ENCODE measurements around the gene FOXJ1. TPM values are rescaled to one million over a fixed set of nuclear protein-coding genes. Genes with fewer than 3 reads are reported as not detected.

FOXJ1 gene
- total RNA-seq, 1 donor from 2014 or later, result not detected

DNA sequence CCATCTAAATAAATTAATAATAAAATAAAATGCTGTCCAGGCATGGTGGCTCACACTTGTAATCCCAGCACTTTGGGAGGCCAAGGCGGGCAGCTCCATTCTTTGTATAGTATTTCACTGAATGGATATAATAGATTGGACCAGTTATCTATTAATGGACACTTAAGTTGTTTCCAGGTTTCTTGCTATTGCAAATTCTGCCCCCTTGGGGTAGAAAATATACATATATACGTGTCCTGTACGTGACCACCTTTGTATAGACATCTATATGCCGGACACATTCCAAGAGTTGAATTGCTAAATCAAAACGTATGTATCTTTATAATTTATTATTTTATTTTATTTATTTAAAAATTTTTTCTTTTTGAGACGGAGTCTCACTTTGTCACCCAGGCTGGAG, 33.5 kb downstream of the FOXJ1 start:
- H3K36me3 ChIP-seq, result no peaks in the 10 kb centered on the region
- no peak overlapping the region for H3K4me3 ChIP-seq
- no peak overlapping the region for H3K27ac ChIP-seq
- H3K4me1 ChIP-seq, result peaks cover 0 to 2% of the 10 kb centered on the region in 2 donors
- no peaks in the 10 kb centered on the region for H3K27me3 ChIP-seq
- intact Hi-C loops (cut with DNase I), result no loop called here
- H3K9me3 ChIP-seq, result no peaks in the 10 kb centered on the region
- TF ChIP-seq, protein P1, sequence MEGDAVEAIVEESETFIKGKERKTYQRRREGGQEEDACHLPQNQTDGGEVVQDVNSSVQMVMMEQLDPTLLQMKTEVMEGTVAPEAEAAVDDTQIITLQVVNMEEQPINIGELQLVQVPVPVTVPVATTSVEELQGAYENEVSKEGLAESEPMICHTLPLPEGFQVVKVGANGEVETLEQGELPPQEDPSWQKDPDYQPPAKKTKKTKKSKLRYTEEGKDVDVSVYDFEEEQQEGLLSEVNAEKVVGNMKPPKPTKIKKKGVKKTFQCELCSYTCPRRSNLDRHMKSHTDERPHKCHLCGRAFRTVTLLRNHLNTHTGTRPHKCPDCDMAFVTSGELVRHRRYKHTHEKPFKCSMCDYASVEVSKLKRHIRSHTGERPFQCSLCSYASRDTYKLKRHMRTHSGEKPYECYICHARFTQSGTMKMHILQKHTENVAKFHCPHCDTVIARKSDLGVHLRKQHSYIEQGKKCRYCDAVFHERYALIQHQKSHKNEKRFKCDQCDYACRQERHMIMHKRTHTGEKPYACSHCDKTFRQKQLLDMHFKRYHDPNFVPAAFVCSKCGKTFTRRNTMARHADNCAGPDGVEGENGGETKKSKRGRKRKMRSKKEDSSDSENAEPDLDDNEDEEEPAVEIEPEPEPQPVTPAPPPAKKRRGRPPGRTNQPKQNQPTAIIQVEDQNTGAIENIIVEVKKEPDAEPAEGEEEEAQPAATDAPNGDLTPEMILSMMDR (IDR thresholded peaks at IDR 0.05), result no peak
- no peak for DNase-seq (ENCODE audit: low spot score in 2 of 2)

DNA sequence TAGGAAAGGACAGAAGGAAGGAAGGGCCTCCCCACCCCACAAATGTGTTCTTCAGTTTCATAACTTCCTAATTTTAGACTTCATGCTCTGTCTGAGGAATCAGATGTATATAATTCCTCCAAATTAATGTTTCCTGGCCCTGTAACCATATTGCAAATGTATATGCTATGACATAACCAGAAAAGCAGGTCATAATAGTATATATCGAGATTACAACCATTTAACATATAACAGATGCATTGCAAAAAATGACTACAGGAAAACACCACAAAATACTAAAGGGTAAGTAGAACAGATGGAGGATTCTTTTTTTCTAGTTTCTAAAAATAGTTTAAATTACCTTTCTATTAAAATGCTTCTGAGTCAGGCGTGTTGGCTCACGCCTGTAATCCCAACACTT, 34.3 kb downstream of the FOXJ1 start:
- no peak overlapping the region for H3K27ac ChIP-seq

DNA sequence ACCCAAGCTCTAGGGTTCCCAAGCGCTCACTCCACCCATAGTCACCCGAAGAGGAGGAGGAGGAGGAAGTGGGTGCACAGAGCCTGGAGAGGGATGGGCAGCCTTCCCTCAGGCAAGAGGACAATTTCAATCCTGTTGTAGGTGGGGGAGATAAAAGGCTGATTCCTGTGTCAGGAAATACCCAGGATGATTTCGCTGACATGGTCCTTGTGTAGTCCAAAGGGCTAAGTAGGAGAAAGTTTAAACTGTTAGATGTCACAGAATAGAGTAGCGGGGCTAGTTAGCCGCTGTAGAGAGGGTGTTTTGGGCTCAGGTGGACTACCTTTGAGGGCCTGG, 36.2 kb downstream of the FOXJ1 start:
- no peak overlapping the region for H3K27ac ChIP-seq
- TF ChIP-seq, protein P1 (IDR thresholded peaks at IDR 0.05), result no peak
- H3K4me1 ChIP-seq, result peaks cover 5 to 8% of the 10 kb centered on the region in 2 donors
- no peak overlapping the region for H3K4me3 ChIP-seq
- intact Hi-C loops (cut with DNase I), result no loop called here
- no peak for DNase-seq (ENCODE audit: low spot score in 2 of 2)
- no peaks in the 10 kb centered on the region for H3K27me3 ChIP-seq
- no peaks in the 10 kb centered on the region for H3K9me3 ChIP-seq
- peaks cover 9 to 19% of the 10 kb centered on the region in 2 donors for H3K36me3 ChIP-seq

More for the DNA sequence above, 34.3 kb downstream of the FOXJ1 start:
- H3K36me3 ChIP-seq, result peaks cover 0 to 2% of the 10 kb centered on the region in 2 donors
- H3K4me1 ChIP-seq, result peaks cover 5 to 8% of the 10 kb centered on the region in 2 donors
- intact Hi-C loops (cut with DNase I), result no loop called here
- TF ChIP-seq, protein P1 (IDR thresholded peaks at IDR 0.05), result no peak
- H3K4me3 ChIP-seq, result no peak overlapping the region
- no peak for DNase-seq (ENCODE audit: low spot score in 2 of 2)
- no peaks in the 10 kb centered on the region for H3K9me3 ChIP-seq
- no peaks in the 10 kb centered on the region for H3K27me3 ChIP-seq

DNA sequence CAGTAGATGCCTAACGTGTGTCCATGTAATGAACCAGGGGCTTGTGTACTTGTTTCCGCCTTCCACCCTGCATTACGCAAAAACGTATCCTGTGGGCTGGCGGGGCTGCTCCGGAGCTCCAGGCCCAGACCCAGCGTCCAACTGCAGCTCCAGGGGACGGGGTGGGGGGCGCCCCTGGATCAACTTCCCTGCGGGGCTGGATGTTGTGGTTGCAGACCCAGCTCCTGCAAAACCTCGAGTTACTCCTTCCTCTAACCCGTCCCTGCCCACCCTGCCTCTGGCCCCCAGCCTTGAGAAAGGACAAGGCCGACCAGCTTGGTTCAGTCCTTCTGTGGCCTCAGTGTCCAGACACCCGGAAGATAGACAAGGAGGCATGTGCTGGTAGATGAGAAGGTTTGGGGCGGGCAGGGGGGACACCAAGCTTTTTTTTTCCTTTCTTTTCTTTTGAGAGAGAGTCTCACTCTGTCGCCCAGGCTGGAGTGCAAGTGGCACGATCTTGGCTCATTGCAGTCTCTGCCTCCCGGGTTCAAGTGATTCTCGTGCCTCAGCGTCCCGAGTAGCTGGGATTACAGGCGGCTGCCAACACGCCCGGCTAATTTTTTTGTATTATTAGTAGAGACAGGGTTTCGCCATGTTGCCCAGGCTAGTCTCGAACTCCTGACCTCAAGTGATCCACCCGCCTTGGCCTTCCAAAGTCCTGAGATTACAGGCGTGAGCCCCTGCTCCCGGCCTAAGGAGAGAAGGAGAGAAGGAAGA, 36.7 kb downstream of the FOXJ1 start:
- TF ChIP-seq, protein P1 (IDR thresholded peaks at IDR 0.05), result no peak
- DNase-seq (ENCODE audit: low spot score in 2 of 2), result no peak
- peak overlapping the region; percentile 57 to 87 for H3K4me3 ChIP-seq
- peaks cover 5 to 8% of the 10 kb centered on the region in 2 donors for H3K4me1 ChIP-seq
- peaks cover 12 to 21% of the 10 kb centered on the region in 2 donors for H3K36me3 ChIP-seq
- no peaks in the 10 kb centered on the region for H3K27me3 ChIP-seq
- intact Hi-C loops (cut with DNase I), result no loop called here
- no peaks in the 10 kb centered on the region for H3K9me3 ChIP-seq
- H3K27ac ChIP-seq, result peak overlapping the region; percentile 76

DNA sequence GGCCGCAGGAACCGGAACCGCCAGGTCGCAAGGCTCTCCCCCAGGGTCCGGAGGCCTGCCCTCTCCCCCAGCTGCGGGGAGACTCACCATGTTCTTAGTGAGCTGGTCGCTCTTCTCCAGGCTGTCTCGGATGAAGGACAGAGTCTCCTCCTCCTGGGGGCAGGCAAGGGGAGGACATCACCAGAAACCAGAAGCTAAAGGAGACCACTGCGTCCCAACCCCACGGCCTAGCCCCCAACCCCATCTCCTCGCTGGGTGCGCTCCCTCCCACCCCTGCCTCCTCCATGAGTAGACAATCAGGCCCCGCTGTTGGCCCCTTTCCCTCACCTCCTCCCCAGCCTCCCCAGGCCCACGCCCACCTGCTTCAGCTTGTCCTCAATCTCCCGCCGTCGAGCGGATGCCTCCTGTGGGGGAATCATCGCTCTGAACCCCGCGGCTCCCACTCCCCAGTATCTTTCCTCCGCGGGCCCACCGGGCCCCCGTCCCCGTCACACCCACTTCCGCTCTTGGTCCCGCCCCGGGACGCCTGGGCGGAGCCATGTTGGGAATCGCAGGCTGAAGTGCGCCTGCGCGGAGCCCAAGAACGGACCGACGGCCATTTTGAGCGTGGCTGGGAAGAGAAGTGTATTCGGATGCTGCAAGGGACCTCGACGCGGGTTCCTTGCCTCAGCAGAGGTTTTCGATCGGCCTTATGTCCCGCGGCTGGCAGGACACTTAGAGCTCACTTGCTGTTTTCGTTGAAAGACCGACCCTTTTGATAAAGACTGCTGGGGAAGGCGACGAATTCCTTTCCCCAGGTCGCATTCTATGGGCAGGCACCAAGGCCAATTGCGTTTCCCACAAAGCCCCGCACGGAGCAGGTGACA, 37.5 kb downstream of the FOXJ1 start, which contains the start of gene EXOC7:
Gene EXOC7 (minus strand): TSS at position 514 of the 866 bp plus-strand sequence. CDS start 95 bp downstream, at position 419.
- peak within 1 kb of the TSS; percentile 76 for H3K27ac ChIP-seq
- intact Hi-C loops (cut with DNase I), result loop anchor here (2.0 kb wide), 1 partner anchor 31 kb away; the partner anchor contains the start of gene SRP68
- DNase-seq (ENCODE audit: low spot score in 2 of 2), result peak; percentile 60 to 94
- TF ChIP-seq, protein P1 (IDR thresholded peaks at IDR 0.05), result peak in 1 of 3 experiments; percentile 15
- peak within 1 kb of the TSS; percentile 57 to 87 for H3K4me3 ChIP-seq
- H3K27me3 ChIP-seq, result no peaks in the 10 kb centered on the region
- H3K4me1 ChIP-seq, result peaks cover 5 to 8% of the 10 kb centered on the region in 2 donors
- H3K36me3 ChIP-seq, result peaks cover 12 to 21% of the 10 kb centered on the region in 2 donors
- H3K9me3 ChIP-seq, result no peaks in the 10 kb centered on the region

All from ascending aorta (tissue), 2 donors.